Rectal smooth muscle tissue (tissue), 1 donor: ENCODE results near the gene IPO5.

ENCODE experiments used
- H3K27ac ChIP-seq: one replicate; pipeline ENCODE4 v1.7.0; 2013; ENCODE audit warnings: low read depth, low read length, inconsistent platforms
- H3K27me3 ChIP-seq: one replicate; pipeline ENCODE4 v1.7.0; 2013; ENCODE audit warnings: low read length; ENCODE audit not compliant: control insufficient read depth, insufficient read depth
- H3K36me3 ChIP-seq: one replicate; pipeline ENCODE4 v1.7.0; 2013; ENCODE audit warnings: low read length; ENCODE audit not compliant: control insufficient read depth, insufficient read depth
- H3K4me1 ChIP-seq: one replicate; pipeline ENCODE4 v1.7.0; 2013; ENCODE audit warnings: low read length; ENCODE audit not compliant: control insufficient read depth, insufficient read depth
- H3K4me3 ChIP-seq: one replicate; pipeline ENCODE4 v1.7.0; 2013; ENCODE audit warnings: low read length
- H3K9ac ChIP-seq: one replicate; pipeline ENCODE4 v1.7.0; 2013; ENCODE audit warnings: low read length

The IPO5 gene

DNA sequence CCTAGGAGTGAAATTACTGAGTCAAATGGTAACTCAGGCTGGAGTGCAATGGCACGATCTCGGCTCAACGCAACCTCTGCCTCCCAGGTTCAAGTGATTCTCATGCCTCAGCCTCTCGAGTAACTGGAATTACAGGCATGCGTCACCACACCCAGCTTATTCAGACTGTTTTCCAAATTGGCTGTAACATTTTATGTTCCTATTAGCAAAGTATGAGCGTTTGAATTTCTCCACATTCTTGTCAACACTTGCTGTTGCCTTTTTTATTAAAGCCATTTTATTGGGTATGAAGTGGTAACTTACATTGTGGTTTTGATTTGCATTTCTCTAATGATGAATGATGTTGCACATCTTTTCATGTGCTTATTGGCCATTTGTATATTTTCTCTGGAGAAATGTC is 7.9 kb downstream of the IPO5 start:
- H3K9ac ChIP-seq = no peak overlapping the region
- H3K36me3 ChIP-seq = no peaks in the 10 kb centered on the region
- H3K4me1 ChIP-seq = no peaks in the 10 kb centered on the region
- no peak overlapping the region for H3K4me3 ChIP-seq
- H3K27me3 ChIP-seq = no peaks in the 10 kb centered on the region
- no peak overlapping the region for H3K27ac ChIP-seq

DNA sequence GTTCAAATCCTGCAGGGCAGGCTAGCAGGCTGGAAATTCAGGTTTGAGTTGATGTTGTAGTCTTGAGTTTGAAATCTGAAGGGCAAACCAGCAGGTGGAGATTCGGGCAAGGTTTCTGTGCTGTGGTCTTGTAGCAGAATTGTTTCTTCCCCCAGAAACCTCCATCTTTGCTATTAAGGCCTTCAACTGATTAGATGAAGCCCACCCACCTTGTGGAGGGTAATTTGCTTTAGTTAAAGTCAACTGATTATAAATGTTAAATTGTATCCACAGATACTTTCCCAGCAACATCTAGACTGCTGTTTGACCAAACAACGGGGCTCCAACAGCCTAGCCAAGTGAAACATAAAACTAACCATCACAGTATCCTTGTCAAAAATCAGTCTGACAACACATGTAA is 9.4 kb downstream of the IPO5 start:
- Histone ChIP-seq H3K27me3 (no peaks in the 10 kb centered on the region), H3K9ac (no peak overlapping the region), H3K27ac (no peak overlapping the region), H3K4me1 (no peaks in the 10 kb centered on the region), H3K36me3 (no peaks in the 10 kb centered on the region), H3K4me3 (no peak overlapping the region)

DNA sequence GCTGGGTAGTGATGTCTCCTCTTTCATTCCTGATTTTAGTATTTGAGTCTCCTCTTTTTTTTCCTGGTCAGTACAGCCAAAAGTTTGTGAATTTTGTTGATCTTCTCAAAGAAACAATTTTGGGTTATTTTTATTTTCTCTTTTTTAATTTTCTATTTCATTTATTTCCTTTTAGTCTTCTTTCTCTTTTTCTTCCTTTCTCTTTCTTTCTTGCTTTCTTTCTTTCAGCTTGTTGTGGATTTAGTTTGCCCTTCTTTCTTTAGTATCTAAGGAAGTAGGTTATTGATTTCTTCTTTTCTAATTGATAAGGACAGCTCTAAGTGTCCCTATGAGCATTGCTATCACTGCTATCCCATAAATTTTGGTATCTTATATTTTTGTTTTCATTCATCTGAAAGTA is 13.8 kb downstream of the IPO5 start:
- Histone ChIP-seq H3K4me1 (no peaks in the 10 kb centered on the region), H3K27ac (no peak overlapping the region), H3K36me3 (no peaks in the 10 kb centered on the region), H3K4me3 (no peak overlapping the region), H3K9ac (no peak overlapping the region), H3K27me3 (no peaks in the 10 kb centered on the region)

DNA sequence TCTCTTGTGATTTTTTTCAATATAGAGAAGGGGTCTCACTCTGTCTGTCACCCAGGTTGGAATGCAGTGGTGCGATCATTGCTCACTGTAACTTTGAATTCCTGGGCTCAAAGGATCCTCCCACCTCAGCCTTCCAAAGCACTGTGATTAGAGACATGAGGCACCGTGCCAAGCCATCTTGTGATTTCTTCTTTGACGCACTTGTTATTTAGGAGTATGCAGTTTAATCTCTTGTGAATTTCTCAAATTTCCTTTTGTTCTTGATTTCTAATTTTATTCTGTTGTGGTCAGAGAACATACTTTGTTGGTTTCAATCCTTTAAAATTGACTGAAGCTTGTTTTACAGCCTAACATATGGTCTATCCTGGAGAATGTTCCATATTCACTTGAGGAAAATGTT is 14.5 kb downstream of the IPO5 start:
- Histone ChIP-seq H3K36me3 (no peaks in the 10 kb centered on the region), H3K27me3 (no peaks in the 10 kb centered on the region), H3K4me3 (no peak overlapping the region)

DNA sequence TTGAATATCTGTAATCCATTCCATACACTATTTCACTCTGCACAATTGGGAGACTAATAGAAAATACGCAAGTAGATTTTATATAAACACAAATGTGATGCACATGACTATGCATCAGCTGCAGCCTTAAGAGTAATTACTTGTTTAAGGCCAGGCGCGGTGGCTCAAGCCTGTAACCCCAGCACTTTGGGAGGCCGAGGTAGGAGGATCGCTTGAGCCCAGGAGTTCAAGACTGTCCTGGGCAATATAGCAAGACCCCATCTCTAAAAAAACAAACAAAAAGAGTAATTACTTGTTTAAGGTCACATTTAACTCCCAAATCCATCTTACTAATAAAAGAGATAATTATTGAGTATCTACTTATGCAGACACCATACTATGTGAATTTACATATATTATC is 18.0 kb downstream of the IPO5 start:
- Histone ChIP-seq H3K4me1 (peaks cover 3% of the 10 kb centered on the region), H3K9ac (no peak overlapping the region), H3K27ac (no peak overlapping the region), H3K27me3 (no peaks in the 10 kb centered on the region), H3K4me3 (no peak overlapping the region), H3K36me3 (no peaks in the 10 kb centered on the region)

More for the DNA sequence above, 14.5 kb downstream of the IPO5 start:
- Histone ChIP-seq H3K9ac (no peak overlapping the region), H3K27ac (no peak overlapping the region), H3K4me1 (no peaks in the 10 kb centered on the region)

DNA sequence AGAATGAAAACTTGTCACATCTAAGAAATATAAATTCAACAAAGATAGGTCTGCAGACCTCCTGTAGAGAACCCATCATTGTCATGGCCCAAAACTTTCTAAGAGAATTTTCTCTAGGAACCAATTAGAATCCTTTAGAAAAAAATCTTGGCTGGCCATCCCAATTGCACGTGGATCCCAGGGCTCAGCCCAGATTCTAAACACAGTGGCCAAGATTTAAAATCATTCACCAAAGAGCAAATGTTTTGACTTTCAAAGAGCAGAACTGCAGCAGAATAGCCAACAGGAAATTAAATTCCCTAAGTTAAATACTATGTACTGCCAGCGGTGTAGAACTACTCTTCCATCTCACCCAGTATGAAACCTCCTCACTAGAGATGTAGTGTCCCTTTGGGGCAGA is 21.3 kb downstream of the IPO5 start:
- Histone ChIP-seq H3K9ac (no peak overlapping the region), H3K27me3 (no peaks in the 10 kb centered on the region), H3K4me3 (no peak overlapping the region), H3K4me1 (peaks cover 14% of the 10 kb centered on the region), H3K27ac (no peak overlapping the region), H3K36me3 (no peaks in the 10 kb centered on the region)

DNA sequence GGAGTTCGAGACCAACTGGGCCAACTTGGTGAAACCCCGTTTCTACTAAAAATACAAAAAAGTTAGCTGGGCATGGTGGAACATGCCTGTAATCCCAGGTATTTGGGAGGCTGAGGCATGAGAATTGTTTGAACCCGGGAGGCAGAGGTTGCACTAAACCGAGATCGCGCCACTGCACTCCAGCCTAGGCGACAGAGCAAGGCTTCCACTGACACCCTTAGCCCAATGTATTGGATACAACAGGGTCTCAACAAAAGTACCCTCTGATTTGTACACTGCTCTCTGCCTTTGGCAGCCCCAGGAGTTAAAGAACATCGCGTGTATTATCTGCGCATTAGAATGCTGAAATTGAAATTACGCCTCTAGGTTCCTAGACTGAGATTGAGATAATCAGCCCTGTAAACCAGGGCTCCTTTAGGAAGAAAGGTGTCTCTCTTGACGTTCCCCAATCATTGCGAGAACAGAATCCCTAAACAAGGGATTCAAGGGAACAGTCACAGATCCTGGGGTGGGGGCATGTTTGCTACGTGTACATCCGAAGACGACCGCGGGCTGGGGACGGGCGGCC is 21.9 kb downstream of the IPO5 start:
- Histone ChIP-seq H3K27ac (peak overlapping the region; percentile 89), H3K9ac (peak overlapping the region; percentile 71), H3K4me3 (peak overlapping the region; percentile 95), H3K4me1 (peaks cover 14% of the 10 kb centered on the region), H3K36me3 (no peaks in the 10 kb centered on the region), H3K27me3 (no peaks in the 10 kb centered on the region)

DNA sequence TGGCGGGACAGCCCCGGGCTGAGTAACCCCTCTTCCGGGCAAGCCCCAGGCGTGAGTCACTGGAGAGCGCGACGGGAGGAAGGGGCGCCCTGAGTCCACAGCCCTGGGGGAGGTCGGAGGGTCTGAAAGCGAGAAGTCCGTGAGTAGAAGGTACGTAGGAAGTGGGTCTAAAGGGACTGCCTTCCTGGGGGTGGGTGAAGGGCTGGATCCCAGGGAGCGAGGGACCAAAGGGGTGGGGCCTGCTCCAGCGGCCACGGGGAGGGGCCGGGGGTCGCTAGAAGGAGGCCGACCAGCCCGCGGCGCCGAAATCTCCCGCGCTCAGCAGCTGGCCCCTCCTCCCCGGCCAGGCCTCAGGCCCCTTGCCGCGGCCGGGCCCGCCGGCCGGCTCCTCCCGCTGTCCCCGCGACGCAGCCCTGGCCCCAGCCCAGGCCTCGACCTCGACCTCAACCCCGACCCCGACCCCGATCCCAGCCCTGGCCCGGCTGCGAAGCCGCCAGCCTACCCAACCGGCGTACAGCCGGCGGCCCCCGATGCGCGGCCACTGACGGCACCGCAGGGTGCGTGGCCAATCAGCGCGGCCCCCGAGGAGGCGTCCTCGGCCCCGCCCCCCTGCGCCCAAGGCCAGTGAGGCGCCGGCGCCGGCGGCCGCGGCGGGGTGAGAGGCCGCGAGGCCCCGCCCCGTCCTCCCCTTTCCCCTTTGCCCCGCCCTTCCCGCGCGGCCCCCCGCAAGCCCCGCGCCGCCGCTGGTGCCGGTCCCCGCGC is 22.6 kb downstream of the IPO5 start:
- H3K27ac ChIP-seq = peak overlapping the region; percentile 89
- H3K27me3 ChIP-seq = no peaks in the 10 kb centered on the region
- peak overlapping the region; percentile 71 for H3K9ac ChIP-seq
- H3K4me3 ChIP-seq = peak overlapping the region; percentile 95
- peaks cover 16% of the 10 kb centered on the region for H3K4me1 ChIP-seq
- no peaks in the 10 kb centered on the region for H3K36me3 ChIP-seq

DNA sequence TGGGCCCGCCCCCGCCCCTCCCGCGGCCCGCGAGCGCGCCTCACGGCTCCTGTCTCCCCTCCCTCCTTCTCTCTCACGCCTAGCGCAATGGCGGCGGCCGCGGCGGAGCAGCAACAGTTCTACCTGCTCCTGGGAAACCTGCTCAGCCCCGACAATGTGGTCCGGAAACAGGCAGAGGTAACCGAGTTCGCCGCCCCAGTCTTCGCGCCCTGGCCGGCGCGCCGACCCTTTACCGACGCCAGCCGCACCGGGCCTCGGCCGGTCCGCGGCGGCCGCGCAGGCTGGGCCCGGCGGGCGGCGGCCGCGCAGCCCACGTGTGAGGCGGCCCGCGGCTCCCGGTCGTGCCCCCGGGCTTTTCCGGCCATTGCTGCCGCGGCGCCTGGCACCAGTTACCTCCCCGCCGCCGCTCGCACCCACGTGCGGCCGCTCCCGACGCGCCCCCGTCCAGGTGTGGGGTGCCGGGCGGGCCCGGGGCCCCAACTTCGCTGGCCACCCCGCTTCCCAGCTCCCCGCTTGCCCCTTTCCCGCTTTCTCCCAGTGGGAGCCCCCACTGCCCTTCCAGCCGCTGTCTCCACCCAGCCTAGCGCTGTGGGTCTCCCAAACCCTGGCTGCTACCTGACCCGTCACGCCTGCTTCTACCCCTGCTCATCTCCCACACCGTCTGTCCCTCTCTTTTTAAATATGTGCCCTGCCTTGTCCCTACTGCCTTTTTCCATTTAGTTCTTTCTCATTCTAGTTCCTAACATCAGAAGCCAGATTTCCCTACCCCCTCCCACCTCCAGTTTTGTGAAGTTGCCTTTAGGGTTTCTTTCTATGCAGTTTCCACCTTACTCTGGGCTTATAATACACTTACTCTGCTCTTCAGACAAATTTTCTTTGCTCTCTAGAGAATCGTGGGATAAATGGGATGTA is 23.4 kb downstream of the IPO5 start:
- Histone ChIP-seq H3K27me3 (no peaks in the 10 kb centered on the region), H3K9ac (peak overlapping the region; percentile 80), H3K4me3 (peak overlapping the region; percentile 91), H3K36me3 (no peaks in the 10 kb centered on the region), H3K27ac (peak overlapping the region; percentile 80), H3K4me1 (peaks cover 16% of the 10 kb centered on the region)

DNA sequence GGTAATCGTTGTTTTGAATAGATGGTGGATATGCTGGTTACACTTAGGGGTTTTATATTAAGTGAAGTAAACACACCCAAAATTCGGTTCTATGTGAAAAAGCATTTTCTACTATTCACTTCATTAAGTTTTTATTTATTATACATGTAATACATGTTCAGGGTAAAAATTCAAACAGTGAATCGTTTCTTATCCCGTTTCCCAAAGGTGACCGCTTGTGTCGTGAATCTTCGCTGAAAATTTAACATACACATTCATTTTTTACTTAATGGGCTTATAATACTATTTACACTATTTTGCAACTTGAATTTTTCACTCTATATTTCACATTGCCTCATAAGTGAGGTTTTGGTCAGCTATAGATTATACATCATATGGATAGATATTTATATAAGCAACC is 24.5 kb downstream of the IPO5 start:
- Histone ChIP-seq H3K4me3 (no peak overlapping the region), H3K27me3 (no peaks in the 10 kb centered on the region), H3K27ac (no peak overlapping the region), H3K9ac (no peak overlapping the region), H3K4me1 (peaks cover 18% of the 10 kb centered on the region), H3K36me3 (no peaks in the 10 kb centered on the region)

DNA sequence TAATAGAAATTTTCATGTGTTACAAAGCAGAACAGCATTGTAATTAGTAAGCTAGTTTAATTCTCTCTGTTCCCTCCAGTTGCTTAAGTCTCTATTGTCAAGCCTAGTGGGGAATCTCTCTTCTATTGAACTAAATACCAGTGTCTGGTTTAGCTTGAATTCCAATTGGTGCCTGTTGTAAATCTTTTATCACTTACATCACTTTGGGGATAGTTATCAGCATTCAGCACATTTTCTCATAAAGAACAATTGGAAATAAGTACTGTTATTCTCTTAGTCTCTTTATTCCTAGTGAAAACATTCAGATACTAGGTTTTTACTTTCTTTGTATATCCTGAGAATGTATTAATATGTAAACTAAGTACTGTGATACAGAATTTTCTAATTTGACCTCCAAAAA is 25.2 kb downstream of the IPO5 start:
- Histone ChIP-seq H3K4me1 (peaks cover 18% of the 10 kb centered on the region), H3K27me3 (no peaks in the 10 kb centered on the region), H3K27ac (no peak overlapping the region), H3K36me3 (no peaks in the 10 kb centered on the region), H3K4me3 (no peak overlapping the region), H3K9ac (no peak overlapping the region)

DNA sequence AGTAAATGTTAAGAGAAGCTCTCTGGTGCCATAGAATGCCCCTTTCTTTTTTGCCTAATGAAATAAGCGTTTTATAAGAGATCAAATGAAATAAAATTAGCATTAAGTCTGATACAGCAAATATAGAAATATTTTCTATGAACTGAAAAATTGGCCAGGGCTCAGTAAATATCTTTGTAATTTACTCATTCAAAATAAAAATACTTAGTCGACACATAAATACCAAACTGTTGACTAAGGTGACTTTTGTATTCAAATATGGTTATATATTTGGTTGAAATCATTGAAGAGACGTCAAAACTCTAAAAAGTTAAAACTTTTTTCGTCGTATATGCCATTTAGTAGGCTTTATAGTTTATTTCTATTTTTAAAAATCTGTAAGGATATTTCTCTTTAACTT is 25.6 kb downstream of the IPO5 start:
- H3K27ac ChIP-seq = no peak overlapping the region

More for the DNA sequence above, 25.6 kb downstream of the IPO5 start:
- Histone ChIP-seq H3K36me3 (no peaks in the 10 kb centered on the region), H3K4me1 (peaks cover 18% of the 10 kb centered on the region), H3K9ac (no peak overlapping the region), H3K27me3 (no peaks in the 10 kb centered on the region), H3K4me3 (no peak overlapping the region)
